ENCODE results near the gene UMAD1. TPM values are rescaled to one million over a fixed set of nuclear protein-coding genes. Genes with fewer than 3 reads are reported as not detected.

UMAD1 gene
- total RNA-seq, 1 donor from 2014 or later: 6.9 TPM

- no peak for DNase-seq (ENCODE audit: extremely low spot score in 2 of 2)
- Histone ChIP-seq H3K27ac (no peak overlapping the region), H3K4me1 (peaks cover 14% of the 10 kb centered on the region), H3K9me3 (no peaks in the 10 kb centered on the region), H3K4me3 (no peak overlapping the region), H3K36me3 (no peaks in the 10 kb centered on the region), H3K27me3 (no peaks in the 10 kb centered on the region)
- TF ChIP-seq POLR2AphosphoS5 (IDR thresholded peaks at IDR 0.05; ENCODE audit: insufficient read depth in 1 of 2, low read depth in 1 of 2) (no peak), POLR2A (IDR thresholded peaks at IDR 0.05) (no peak), CTCF (IDR thresholded peaks at IDR 0.05) (no peak)
- intact Hi-C loops (cut with DNase I): no loop called here
These were observed 151.0 kb downstream of the UMAD1 start for GRCh38 chr7:7791523-7791922.

GRCh38 chr7:7792056-7792455 is 151.5 kb downstream of the UMAD1 start:
- DNase-seq (ENCODE audit: extremely low spot score in 2 of 2): no peak
- H3K36me3 ChIP-seq: no peaks in the 10 kb centered on the region
- no peak overlapping the region for H3K27ac ChIP-seq
- H3K4me3 ChIP-seq: no peak overlapping the region
- no peaks in the 10 kb centered on the region for H3K27me3 ChIP-seq
- TF ChIP-seq CTCF (IDR thresholded peaks at IDR 0.05): no peak
- no peak for TF ChIP-seq POLR2AphosphoS5 (IDR thresholded peaks at IDR 0.05; ENCODE audit: insufficient read depth in 1 of 2, low read depth in 1 of 2)
- TF ChIP-seq POLR2A (IDR thresholded peaks at IDR 0.05): no peak
- H3K9me3 ChIP-seq: no peaks in the 10 kb centered on the region
- H3K4me1 ChIP-seq: peaks cover 14% of the 10 kb centered on the region
- intact Hi-C loops (cut with DNase I): no loop called here

GRCh38 chr7:7793249-7793648 is 152.7 kb downstream of the UMAD1 start:
- intact Hi-C loops (cut with DNase I): no loop called here
- Histone ChIP-seq H3K9me3 (no peaks in the 10 kb centered on the region), H3K27me3 (no peaks in the 10 kb centered on the region), H3K4me3 (no peak overlapping the region), H3K36me3 (no peaks in the 10 kb centered on the region), H3K27ac (no peak overlapping the region), H3K4me1 (peaks cover 14% of the 10 kb centered on the region)
- no peak for TF ChIP-seq CTCF (IDR thresholded peaks at IDR 0.05)
- no peak for TF ChIP-seq POLR2A (IDR thresholded peaks at IDR 0.05)
- no peak for TF ChIP-seq POLR2AphosphoS5 (IDR thresholded peaks at IDR 0.05; ENCODE audit: insufficient read depth in 1 of 2, low read depth in 1 of 2)
- DNase-seq (ENCODE audit: extremely low spot score in 2 of 2): no peak

GRCh38 chr7:7793921-7794320 is 153.4 kb downstream of the UMAD1 start:
- peaks cover 14% of the 10 kb centered on the region for H3K4me1 ChIP-seq
- H3K4me3 ChIP-seq: no peak overlapping the region
- H3K36me3 ChIP-seq: no peaks in the 10 kb centered on the region
- H3K27me3 ChIP-seq: no peaks in the 10 kb centered on the region
- TF ChIP-seq POLR2A (IDR thresholded peaks at IDR 0.05) (no peak), POLR2AphosphoS5 (IDR thresholded peaks at IDR 0.05; ENCODE audit: insufficient read depth in 1 of 2, low read depth in 1 of 2) (no peak), CTCF (IDR thresholded peaks at IDR 0.05) (no peak)
- DNase-seq (ENCODE audit: extremely low spot score in 2 of 2): no peak
- intact Hi-C loops (cut with DNase I): no loop called here
- no peak overlapping the region for H3K27ac ChIP-seq
- H3K9me3 ChIP-seq: no peaks in the 10 kb centered on the region

GRCh38 chr7:7795203-7795602 is 154.7 kb downstream of the UMAD1 start:
- intact Hi-C loops (cut with DNase I): no loop called here
- H3K36me3 ChIP-seq: no peaks in the 10 kb centered on the region
- no peaks in the 10 kb centered on the region for H3K27me3 ChIP-seq
- no peak for DNase-seq (ENCODE audit: extremely low spot score in 2 of 2)
- peaks cover 14% of the 10 kb centered on the region for H3K4me1 ChIP-seq
- H3K4me3 ChIP-seq: no peak overlapping the region
- H3K9me3 ChIP-seq: no peaks in the 10 kb centered on the region
- no peak overlapping the region for H3K27ac ChIP-seq
- no peak for TF ChIP-seq POLR2A (IDR thresholded peaks at IDR 0.05)

Measured in vagina (tissue), 2 donors.